NAMALWA (cell line): ENCODE data around the gene ANKRD31.
A peak's percentile ranks its signal among the peaks of the same experiment; 100 is the strongest.

Experiments
- DNase-seq: peaks from one replicate; pipeline ENCODE4 v3.0.0-alpha.2; 2015; ENCODE audit warnings: low spot score

Gene ANKRD31

GRCh38 chr5:75031366-75031765 is 205.3 kb downstream of the ANKRD31 start:
- DNase-seq, result no peak

GRCh38 chr5:75028090-75028489 is 208.6 kb downstream of the ANKRD31 start:
- no peak for DNase-seq

DNA sequence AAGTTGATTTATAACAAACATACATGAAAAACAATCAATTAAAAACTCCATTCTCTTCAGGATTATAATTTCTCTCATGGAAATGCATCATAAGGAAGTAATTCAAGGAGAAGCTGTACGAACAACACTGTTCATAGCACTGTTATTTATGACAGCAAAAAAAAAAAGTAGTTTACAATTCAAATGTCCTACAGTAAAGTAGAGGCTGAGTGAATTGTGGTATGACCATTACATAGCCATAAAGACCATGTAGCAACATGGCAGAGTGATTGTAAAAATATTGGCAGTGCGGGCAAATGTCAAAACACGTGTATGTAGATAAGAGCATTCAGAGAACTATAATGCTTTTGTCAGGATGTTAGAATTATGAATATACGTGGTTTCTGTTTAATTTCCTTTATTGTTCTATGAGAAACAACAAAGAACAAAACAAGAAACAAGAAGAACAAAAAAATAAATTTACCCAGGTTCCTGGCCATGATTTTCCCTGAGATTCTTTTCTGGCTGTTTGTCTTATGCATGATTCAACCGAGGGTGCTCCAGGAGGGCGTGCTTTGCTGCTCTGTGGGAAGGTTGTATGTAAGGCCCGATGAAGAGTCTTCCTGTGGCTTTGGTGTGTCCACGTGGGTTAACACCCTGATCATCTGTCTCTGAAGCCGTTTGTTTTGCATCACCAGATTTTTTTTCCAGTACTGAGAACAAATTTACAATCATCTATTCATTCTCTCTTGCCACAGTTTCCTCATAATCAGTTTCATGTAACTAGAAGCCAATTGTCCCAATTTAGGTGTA is 213.1 kb downstream of the ANKRD31 start:
- DNase-seq, result no peak

DNA sequence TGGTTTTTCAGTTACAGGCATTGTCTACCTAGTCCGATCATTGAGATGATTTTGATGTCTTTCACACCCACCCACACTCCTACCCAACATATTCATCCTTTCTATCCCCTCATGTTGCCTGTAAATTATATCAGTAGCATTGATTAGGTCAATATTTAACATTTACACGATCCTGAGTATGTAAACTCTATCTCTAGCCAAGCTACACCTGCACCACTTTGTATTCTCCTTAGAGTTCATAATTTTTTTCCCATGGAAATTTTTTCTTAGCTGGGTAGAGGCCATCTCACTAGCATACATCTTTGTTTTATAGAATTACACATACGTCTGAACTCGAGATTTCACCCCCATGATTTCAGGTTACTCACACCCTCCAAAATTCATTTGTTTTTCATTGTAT is 214.9 kb downstream of the ANKRD31 start:
- no peak for DNase-seq

- DNase-seq, result peak; percentile 9
Observed at GRCh38 chr5:75021219-75021618, 215.5 kb downstream of the ANKRD31 start.

DNA sequence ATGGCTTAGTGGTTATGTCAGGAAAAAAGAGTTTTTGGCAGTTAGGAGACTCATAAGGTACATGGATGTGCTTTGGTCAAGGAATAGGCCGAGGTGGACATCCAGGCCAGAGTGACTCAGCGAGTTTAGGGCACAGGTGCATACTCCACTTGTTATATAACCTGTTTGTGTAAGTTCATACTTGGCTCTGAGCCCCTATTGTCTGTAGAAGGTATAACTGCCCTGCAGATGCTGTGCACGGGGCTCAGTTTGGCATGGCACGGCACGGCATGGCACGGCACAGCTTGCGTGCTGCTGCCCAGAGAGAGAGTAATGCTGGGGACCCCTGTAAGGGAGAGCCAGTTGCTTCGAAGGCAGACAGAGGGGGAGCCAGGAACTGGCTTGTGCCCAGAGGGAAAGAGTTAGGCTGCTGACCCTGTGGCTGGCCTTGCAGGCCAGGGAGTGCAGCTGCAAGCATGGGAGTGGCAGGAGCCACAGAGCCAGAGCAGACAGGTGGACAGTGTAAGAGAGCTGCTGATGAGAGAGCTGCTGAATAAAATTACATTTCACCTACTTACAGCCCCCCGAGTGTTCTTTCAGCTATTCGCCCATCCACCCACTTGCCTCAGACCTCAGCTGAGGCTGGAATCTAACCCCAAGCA is 216.5 kb downstream of the ANKRD31 start:
- no peak for DNase-seq

- DNase-seq, result no peak
Observed at GRCh38 chr5:75018805-75019587, 217.7 kb downstream of the ANKRD31 start.
